SK-N-MC (cell line): ENCODE data around the gene GLI3.

ENCODE experiments used
- EZH2 ChIP-seq: fragments of 200-600 bp; sonication (generic); IDR thresholded peaks from one replicate; pipeline ENCODE4 v1.6.1; 2017; ENCODE audit warnings: antibody characterized with exemption
- FOXP2 ChIP-seq: optimal IDR thresholded peaks from 2 replicates; pipeline ENCODE3; 2011; ENCODE audit warnings: mild to moderate bottlenecking, moderate library complexity; ENCODE audit not compliant: insufficient read depth; ENCODE audit errors: extremely low read length, control extremely low read depth
- POLR2AphosphoS5 ChIP-seq: IDR thresholded peaks from 2 replicates; pipeline ENCODE4 v1.6.1; 2012; ENCODE audit warnings: mild to moderate bottlenecking, low read depth, low read length, borderline replicate concordance

DNA sequence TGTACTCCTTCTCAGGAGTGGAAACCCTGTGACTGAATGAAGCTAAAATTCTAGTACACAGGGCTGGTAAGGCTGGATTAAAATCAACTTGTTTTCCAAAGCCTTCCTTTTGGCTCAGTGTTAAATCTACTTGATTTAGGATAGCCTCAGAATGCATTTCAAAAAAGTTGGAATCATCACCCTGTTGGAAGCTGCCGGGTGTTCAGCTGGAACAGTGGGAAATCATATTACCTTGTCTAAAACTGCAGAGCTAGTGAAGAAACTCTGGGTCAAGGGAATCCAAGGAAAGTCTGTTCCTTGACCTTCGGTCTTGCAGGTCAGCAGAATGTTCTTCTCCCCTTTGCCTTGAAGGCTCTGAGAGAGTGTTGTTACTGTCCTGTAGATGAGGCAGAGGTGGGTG is 282.0 kb downstream of the GLI3 start:
- no peak for TF ChIP-seq POLR2AphosphoS5
- TF ChIP-seq EZH2, result no peak
- no peak for TF ChIP-seq FOXP2
